HCT116 (cell line): ENCODE measurements around the gene MED23. TPM values are rescaled to one million over a fixed set of nuclear protein-coding genes. Genes with fewer than 3 reads are reported as not detected.

ENCODE experiments used
- ATAC-seq: fragments of 200-7000 bp; cut with Tn5 transposase; 2 replicates; pipeline ENCODE4 v1.9.1; 2020; ENCODE audit warnings: mild to moderate bottlenecking, moderate library complexity
- BruUV-seq: library from RNA; stranded (reverse); fragments of 400-500 nt; replicated peaks from 2 replicates; lab custom pipeline; 2021; lab: Mats Ljungman, UMichigan
- CTCF ChIA-PET: fragments of 300-600 bp; sonication (Branson Sonifier 250); formaldehyde crosslinking; loops from one replicate; lab custom pipeline; 2021; ENCODE audit warnings: antibody characterized with exemption; lab: Charles Lee
- POLR2A ChIA-PET: fragments of 300-600, 350-600 bp; sonication (Branson Sonifier 250); formaldehyde crosslinking; loops from one replicate; lab custom pipeline; 2021; ENCODE audit warnings: antibody characterized with exemption; lab: Charles Lee
- RAD21 ChIA-PET, 2 experiments: fragments of 300-600 bp; sonication (Branson Sonifier 250); formaldehyde crosslinking; loops; one replicate each; lab custom pipeline; 2023; ENCODE audit warnings: low total read pairs in 2 of 2; ENCODE audit not compliant: uncharacterized antibody in 2 of 2, unreplicated experiment in 2 of 2, low non-redundant PET in 1 of 2; lab: Charles Lee
- DNase-seq: peaks from one replicate; pipeline ENCODE4 v3.0.0-alpha.2; 2010; ENCODE audit warnings: low read depth, low spot score
- H2AFZ ChIP-seq: fragments of 200-600 bp; shearing (Covaris generic), sonication (generic); 2 replicates; pipeline ENCODE4 v1.6.1; 2017; ENCODE audit warnings: low read depth, mixed run types, mixed read lengths, antibody characterized with exemption, low read length; ENCODE audit not compliant: poor library complexity, severe bottlenecking
- H3K27ac ChIP-seq: 2 replicates; pipeline ENCODE4 v1.5.1; 2012; ENCODE audit warnings: low read depth, low read length
- H3K27me3 ChIP-seq: fragments of 200-600 bp; sonication (generic); 2 replicates; pipeline ENCODE4 v1.6.1; 2016; ENCODE audit warnings: mixed run types, low read length, mixed read lengths; ENCODE audit not compliant: insufficient read depth
- H3K36me3 ChIP-seq, 2 experiments: fragments of 200-500 bp in 1 of 2; fragments of 200-600 bp in 1 of 2; sonication (Bioruptor generic) in 1 of 2; sonication (generic) in 1 of 2; 2 replicates each; pipeline versions ENCODE4 v1.5.1 to v1.6.1; 2014 to 2016; ENCODE audit warnings: low read length in 2 of 2, inconsistent platforms in 1 of 2, mixed read lengths in 1 of 2, mixed run types in 1 of 2; ENCODE audit not compliant: insufficient read depth in 2 of 2, control insufficient read depth in 1 of 2
- H3K4me1 ChIP-seq, 2 experiments: fragments of 200-600 bp in 1 of 2; sonication (generic) in 1 of 2; 2 replicates each; pipeline versions ENCODE4 v1.5.1 to v1.6.1; 2012 to 2017; ENCODE audit warnings: low read length in 2 of 2, inconsistent platforms in 1 of 2, mild to moderate bottlenecking in 1 of 2, mixed read lengths in 1 of 2, mixed run types in 1 of 2, moderate library complexity in 1 of 2; ENCODE audit not compliant: insufficient read depth in 2 of 2, control insufficient read depth in 1 of 2
- H3K4me2 ChIP-seq: fragments of 200-600 bp; sonication (generic); 2 replicates; pipeline ENCODE4 v1.6.1; 2017; ENCODE audit warnings: mixed run types, low read length, mixed read lengths
- H3K4me3 ChIP-seq, 2 experiments: fragments of 200-600 bp in 1 of 2; sonication (generic) in 1 of 2; replicated peaks in 1 of 2; 2 replicates each; pipeline ENCODE4 v1.5.1; 2011 to 2016; ENCODE audit warnings: low read length in 2 of 2, control low read depth in 1 of 2, low read depth in 1 of 2, mild to moderate bottlenecking in 1 of 2, mixed read lengths in 1 of 2, mixed run types in 1 of 2
- H3K79me2 ChIP-seq: fragments of 200-600 bp; sonication (generic); 2 replicates; pipeline ENCODE4 v1.6.1; 2017; ENCODE audit warnings: mild to moderate bottlenecking, mixed run types, low read length, moderate library complexity, mixed read lengths; ENCODE audit not compliant: insufficient read depth
- H3K9ac ChIP-seq: fragments of 200-600 bp; sonication (generic); 2 replicates; pipeline ENCODE4 v1.6.1; 2016; ENCODE audit warnings: low read length, mixed read lengths
- H3K9me2 ChIP-seq: fragments of 200-600 bp; sonication (generic), shearing (Covaris generic); 2 replicates; pipeline ENCODE4 v1.6.1; 2017; ENCODE audit warnings: mixed run types, mild to moderate bottlenecking, moderate library complexity; ENCODE audit not compliant: insufficient read depth
- H3K9me3 ChIP-seq, 2 experiments: fragments of 200-500 bp in 1 of 2; fragments of 200-600 bp in 1 of 2; sonication (Bioruptor generic) in 1 of 2; sonication (generic) in 1 of 2; 2 replicates each; pipeline ENCODE4 v1.6.1; 2014 to 2017; ENCODE audit warnings: low read length in 2 of 2, mixed read lengths in 2 of 2, inconsistent platforms in 1 of 2, low read depth in 1 of 2, mild to moderate bottlenecking in 1 of 2, mixed run types in 1 of 2, moderate library complexity in 1 of 2; ENCODE audit not compliant: control insufficient read depth in 1 of 2, insufficient read depth in 1 of 2
- H4K20me1 ChIP-seq: fragments of 200-600 bp; sonication (generic), shearing (Covaris generic); 2 replicates; pipeline ENCODE4 v1.6.1; 2017; ENCODE audit warnings: mixed run types, mild to moderate bottlenecking, moderate library complexity; ENCODE audit not compliant: insufficient read depth
- CBX3 ChIP-seq: IDR thresholded peaks from 2 replicates; pipeline ENCODE4 v1.6.1; 2012; ENCODE audit warnings: low read depth
- CEBPB ChIP-seq: IDR thresholded peaks from 2 replicates; pipeline ENCODE4 v1.6.1; 2012; ENCODE audit warnings: low read depth
- ELF1 ChIP-seq: IDR thresholded peaks from 2 replicates; pipeline ENCODE4 v1.6.1; 2012; ENCODE audit warnings: low read depth, borderline replicate concordance
- EZH2 ChIP-seq: fragments of 200-600 bp; sonication (generic); IDR thresholded peaks from 2 replicates; pipeline ENCODE4 v1.6.1; 2017; ENCODE audit warnings: antibody characterized with exemption, mixed run types
- EZH2phosphoT487 ChIP-seq: fragments of 200-600 bp; IDR thresholded peaks from 2 replicates; pipeline ENCODE4 v1.6.1; 2018; ENCODE audit warnings: antibody characterized with exemption, borderline replicate concordance
- FOSL1 ChIP-seq: IDR thresholded peaks from 2 replicates; pipeline ENCODE4 v1.6.1; 2012; ENCODE audit warnings: low read depth
- JUND ChIP-seq: IDR thresholded peaks from 2 replicates; pipeline ENCODE4 v1.6.1; 2012
- RAD21 ChIP-seq: IDR thresholded peaks from 2 replicates; pipeline ENCODE4 v1.6.1; 2012; ENCODE audit warnings: low read depth, mild to moderate bottlenecking
- TCF7L2 ChIP-seq: IDR thresholded peaks from 2 replicates; pipeline ENCODE4 v1.7.0; 2011; ENCODE audit warnings: borderline replicate concordance, inconsistent platforms; ENCODE audit not compliant: insufficient read depth, insufficient read length; ENCODE audit errors: extremely low read depth
- ZFX ChIP-seq: fragments of 450-650 bp; IDR thresholded peaks from 2 replicates; pipeline ENCODE4 v1.6.1; 2017
- ZNF274 ChIP-seq: fragments of 200-500 bp; sonication (Bioruptor generic); IDR thresholded peaks from 2 replicates; pipeline ENCODE4 v1.6.1; 2014; ENCODE audit warnings: mild to moderate bottlenecking, low read depth, low read length, inconsistent platforms
- intact Hi-C: fragments of 100-400 bp; cut with micrococcal nuclease; formaldehyde crosslinking; loops from 2 replicates; pipeline ENCODE4 v1.10.0; 2022
- total RNA-seq: library from RNA; stranded (reverse); gene quantifications from one replicate; pipeline ENCODE4 v1.2.1, GENCODE V29; 2021; ENCODE audit not compliant: unreplicated experiment
- TF ChIP-seq, protein P1 (sequence below): IDR thresholded peaks from 2 replicates; pipeline ENCODE4 v1.6.1; 2011; ENCODE audit warnings: mild to moderate bottlenecking, low read length, moderate library complexity; ENCODE audit not compliant: insufficient replicate concordance; ENCODE audit errors: extremely low read depth
- TF ChIP-seq, protein P2 (sequence below): IDR thresholded peaks from 2 replicates; pipeline ENCODE4 v1.6.1; 2012

MED23 gene
- total RNA-seq, 1 experiment from 2014 or later = 17.2 TPM

GRCh38 chr6:131660195-131660594 is 32.2 kb upstream of the MED23 start (continued):
- TF ChIP-seq EZH2 = no peak
- TF ChIP-seq, all 23 proteins: peak for 8

- ChIA-PET POLR2A (no interaction called here), RAD21 (no interaction called here), CTCF (interaction anchor here (1.3 kb wide), 1 partner anchor 30 kb away, joined by 4 read pairs; the partner anchor contains the start of gene MED23)
- Histone ChIP-seq H3K9me3 (no peaks in the 10 kb centered on the region), H3K27me3 (no peaks in the 10 kb centered on the region), H4K20me1 (no peaks in the 10 kb centered on the region), H3K79me2 (no peaks in the 10 kb centered on the region), H3K9me2 (no peaks in the 10 kb centered on the region), H3K9ac (no peak overlapping the region), H2AFZ (no peak overlapping the region), H3K4me2 (no peak overlapping the region), H3K4me3 (no peak overlapping the region), H3K4me1 (peaks cover 0 to 16% of the 10 kb centered on the region in 2 experiments; a peak in 2 of 4 replicates), H3K36me3 (no peaks in the 10 kb centered on the region), H3K27ac (no peak overlapping the region)
- intact Hi-C loops = no loop called here
- no TSS peak for BruUV-seq
- TF ChIP-seq ZNF274 (no peak), EZH2phosphoT487 (no peak), EZH2 (no peak), FOSL1 (no peak)
- DNase-seq (no peak), ATAC-seq (no peak)
Observed at GRCh38 chr6:131658287-131658686, 30.2 kb upstream of the MED23 start.

GRCh38 chr6:131657630-131658111 is 29.6 kb upstream of the MED23 start:
- POLR2A ChIA-PET = no interaction called here
- RAD21 ChIA-PET = no interaction called here
- Histone ChIP-seq H3K4me1 (peaks cover 0 to 16% of the 10 kb centered on the region in 2 experiments; a peak in 2 of 4 replicates), H3K9ac (no peak overlapping the region), H4K20me1 (no peaks in the 10 kb centered on the region), H3K79me2 (no peaks in the 10 kb centered on the region), H3K27me3 (no peaks in the 10 kb centered on the region), H3K27ac (no peak overlapping the region), H3K4me3 (no peak overlapping the region), H3K4me2 (no peak overlapping the region), H3K36me3 (no peaks in the 10 kb centered on the region), H3K9me3 (no peaks in the 10 kb centered on the region), H2AFZ (no peak overlapping the region), H3K9me2 (no peaks in the 10 kb centered on the region)
- DNase-seq (no peak), ATAC-seq (no peak)
- CTCF ChIA-PET = interaction anchor here (1.3 kb wide), 1 partner anchor 30 kb away, joined by 4 read pairs; the partner anchor contains the start of gene MED23
- no peak for TF ChIP-seq TCF7L2
- no peak for TF ChIP-seq EZH2phosphoT487
- TF ChIP-seq CBX3 = no peak
- no peak for TF ChIP-seq RAD21
- no peak for TF ChIP-seq FOSL1
- TF ChIP-seq JUND = no peak
- no peak for TF ChIP-seq CEBPB
- TF ChIP-seq, protein P1, sequence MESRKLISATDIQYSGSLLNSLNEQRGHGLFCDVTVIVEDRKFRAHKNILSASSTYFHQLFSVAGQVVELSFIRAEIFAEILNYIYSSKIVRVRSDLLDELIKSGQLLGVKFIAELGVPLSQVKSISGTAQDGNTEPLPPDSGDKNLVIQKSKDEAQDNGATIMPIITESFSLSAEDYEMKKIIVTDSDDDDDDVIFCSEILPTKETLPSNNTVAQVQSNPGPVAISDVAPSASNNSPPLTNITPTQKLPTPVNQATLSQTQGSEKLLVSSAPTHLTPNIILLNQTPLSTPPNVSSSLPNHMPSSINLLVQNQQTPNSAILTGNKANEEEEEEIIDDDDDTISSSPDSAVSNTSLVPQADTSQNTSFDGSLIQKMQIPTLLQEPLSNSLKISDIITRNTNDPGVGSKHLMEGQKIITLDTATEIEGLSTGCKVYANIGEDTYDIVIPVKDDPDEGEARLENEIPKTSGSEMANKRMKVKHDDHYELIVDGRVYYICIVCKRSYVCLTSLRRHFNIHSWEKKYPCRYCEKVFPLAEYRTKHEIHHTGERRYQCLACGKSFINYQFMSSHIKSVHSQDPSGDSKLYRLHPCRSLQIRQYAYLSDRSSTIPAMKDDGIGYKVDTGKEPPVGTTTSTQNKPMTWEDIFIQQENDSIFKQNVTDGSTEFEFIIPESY = no peak
- TF ChIP-seq, protein P2, sequence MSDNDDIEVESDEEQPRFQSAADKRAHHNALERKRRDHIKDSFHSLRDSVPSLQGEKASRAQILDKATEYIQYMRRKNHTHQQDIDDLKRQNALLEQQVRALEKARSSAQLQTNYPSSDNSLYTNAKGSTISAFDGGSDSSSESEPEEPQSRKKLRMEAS = no peak
- TF ChIP-seq ELF1 = no peak
- TF ChIP-seq ZFX = no peak
- no TSS peak for BruUV-seq
- intact Hi-C loops = no loop called here
